ENCODE measurements around the gene OR7G3. TPM values are rescaled to one million over a fixed set of nuclear protein-coding genes. Genes with fewer than 3 reads are reported as not detected.

OR7G3 gene
- total RNA-seq, 2 experiments from 2014 or later = not detected

DNA sequence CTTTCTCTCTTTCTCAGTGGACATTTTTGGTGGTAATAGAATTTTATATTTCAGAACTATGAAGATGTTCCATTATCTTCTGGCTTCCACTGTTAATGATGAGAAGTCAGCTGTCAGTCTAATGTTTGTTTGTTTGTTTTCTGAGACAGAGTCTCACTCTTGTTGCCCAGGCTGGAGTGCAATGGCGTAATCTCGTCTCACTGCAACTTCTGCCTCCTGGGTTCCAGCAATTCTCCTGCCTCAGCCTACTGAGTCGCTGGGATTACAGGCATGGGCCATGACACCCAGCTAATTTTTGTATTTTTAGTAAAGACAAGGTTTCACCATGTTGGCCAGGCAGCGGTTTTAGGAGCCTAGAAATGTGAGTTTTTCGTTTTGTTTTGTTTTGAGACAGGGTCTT lies 18.2 kb upstream of the OR7G3 start:
- ChIA-PET POLR2A (no interaction called here), CTCF (no interaction called here)
- Mint-ChIP-seq H3K36me3 (ENCODE audit: low read depth) (peaks cover 84% of the 10 kb centered on the region), H3K4me1 (peaks cover 40% of the 10 kb centered on the region), H3K27ac (no peak overlapping the region), H3K4me3 (no peak overlapping the region), H3K27me3 (no peaks in the 10 kb centered on the region), H3K9me3 (peaks cover 46% of the 10 kb centered on the region)
- DNase-seq = no peak

DNA sequence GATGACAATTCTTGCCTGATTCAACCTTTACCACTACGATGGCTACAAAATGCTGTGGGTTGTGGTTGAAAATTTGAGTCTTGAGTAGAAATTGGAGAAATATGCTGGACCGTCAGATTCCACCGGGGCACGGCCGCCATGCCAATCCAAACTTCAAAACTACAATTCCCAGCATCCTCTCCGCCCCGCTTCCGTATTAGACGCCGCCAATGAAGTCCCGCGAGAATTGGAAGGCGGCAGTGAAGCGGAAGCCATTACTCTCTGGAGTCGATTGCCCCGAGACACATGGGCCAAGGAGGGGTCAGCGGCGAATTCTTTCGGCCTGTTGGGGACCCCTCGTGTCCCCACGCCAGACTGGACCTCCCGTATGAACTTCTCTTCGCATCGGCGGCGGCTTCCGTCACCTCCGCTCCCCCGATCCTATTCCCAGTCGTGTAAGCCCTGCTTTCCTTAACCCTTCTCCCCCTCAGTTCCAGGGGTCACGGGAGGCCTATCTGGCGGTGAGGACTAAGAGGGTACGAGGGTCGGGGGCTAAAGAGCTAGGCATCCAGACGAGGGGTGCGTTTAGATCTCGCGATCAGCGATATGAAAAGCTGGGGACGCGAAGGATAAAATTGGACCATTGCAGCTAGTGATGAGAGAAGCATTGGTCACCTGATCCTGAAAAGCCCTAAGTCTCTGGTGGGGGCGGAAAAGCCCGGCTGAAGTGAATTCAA lies 13.6 kb upstream of the OR7G3 start, which contains the start of gene ZNF317:
ZNF317 (plus strand) TSS at position 239 of the 716 bp plus-strand sequence. CDS start 15,620 bp downstream, outside the sequence.
- Mint-ChIP-seq H3K27ac (peak within 1 kb of the TSS; percentile 86), H3K4me3 (peak within 1 kb of the TSS; percentile 99), H3K4me1 (peaks cover 37% of the 10 kb centered on the region), H3K9me3 (peaks cover 18% of the 10 kb centered on the region), H3K27me3 (no peaks in the 10 kb centered on the region), H3K36me3 (ENCODE audit: low read depth) (peaks cover 40% of the 10 kb centered on the region)
- CTCF ChIA-PET = no interaction called here
- POLR2A ChIA-PET = interaction anchor here (0.6 to 1.1 kb wide), 6 partner anchors 9 to 444 kb away, joined by 3 to 4 read pairs (median 4); partner anchors contain the start of genes ZNF121, ZNF266 and ZNF559
- DNase-seq = peak; percentile 93

DNA sequence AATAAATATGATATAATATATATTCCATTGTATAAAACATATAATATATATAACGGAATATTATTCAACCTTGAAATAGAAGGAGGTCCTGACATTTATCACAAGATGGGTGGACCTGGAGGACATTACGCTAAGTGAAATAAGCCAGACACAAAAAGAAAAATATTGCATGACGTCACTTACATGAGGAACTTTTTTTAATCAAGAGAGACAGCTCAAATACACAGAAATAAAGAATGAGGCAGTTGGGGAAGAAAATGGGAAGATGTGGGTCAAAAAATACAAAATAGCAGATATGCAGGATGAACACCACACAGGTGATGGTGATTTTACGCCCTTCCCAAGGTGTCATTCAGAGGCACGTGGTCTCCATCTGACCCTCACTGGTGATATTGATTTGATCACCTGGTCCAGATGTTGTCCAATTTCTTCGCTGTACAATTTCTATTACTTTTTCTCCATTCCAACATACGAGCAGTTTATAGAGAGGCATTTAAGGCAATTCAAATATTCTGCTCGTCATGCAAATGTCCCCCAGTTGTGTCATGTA lies 12.9 kb upstream of the OR7G3 start:
- POLR2A ChIA-PET = no interaction called here

DNA sequence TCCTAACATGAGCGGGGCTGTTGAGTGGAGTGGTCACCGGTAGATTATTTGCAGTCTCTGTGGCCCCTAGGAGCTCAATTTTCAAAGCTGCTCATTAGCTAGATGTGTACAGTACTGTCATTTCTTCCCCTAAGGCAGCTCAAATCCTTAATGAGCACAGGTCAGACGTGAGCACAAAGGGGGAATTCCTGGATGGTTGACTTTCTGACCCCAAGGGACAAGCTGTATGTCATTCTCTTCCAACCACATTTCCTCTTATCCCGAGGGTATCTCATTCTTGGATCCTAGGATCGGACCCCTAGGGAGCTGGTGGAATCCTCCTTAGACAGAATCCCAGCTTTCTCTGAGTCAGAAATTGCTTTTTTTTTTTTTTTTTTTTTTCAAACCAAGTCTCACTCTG lies 5.7 kb upstream of the OR7G3 start:
- no peak overlapping the region for H3K27ac Mint-ChIP-seq
- H3K9me3 Mint-ChIP-seq = no peaks in the 10 kb centered on the region
- H3K27me3 Mint-ChIP-seq = no peaks in the 10 kb centered on the region
- ChIA-PET POLR2A (no interaction called here), CTCF (interaction anchor here (0.7 kb wide), 2 partner anchors 46 to 967 kb away, joined by 4 read pairs; no protein-coding TSS in a partner anchor)
- H3K4me3 Mint-ChIP-seq = no peak overlapping the region
- peaks cover 8% of the 10 kb centered on the region for H3K4me1 Mint-ChIP-seq
- no peaks in the 10 kb centered on the region for H3K36me3 Mint-ChIP-seq (ENCODE audit: low read depth)
- no peak for DNase-seq

More for the DNA sequence above, 12.9 kb upstream of the OR7G3 start:
- peaks cover 34% of the 10 kb centered on the region for H3K36me3 Mint-ChIP-seq (ENCODE audit: low read depth)
- peak overlapping the region; percentile 99 for H3K4me3 Mint-ChIP-seq
- no peaks in the 10 kb centered on the region for H3K27me3 Mint-ChIP-seq
- H3K4me1 Mint-ChIP-seq = peaks cover 35% of the 10 kb centered on the region
- H3K9me3 Mint-ChIP-seq = peaks cover 14% of the 10 kb centered on the region
- no peak for DNase-seq
- CTCF ChIA-PET = no interaction called here
- H3K27ac Mint-ChIP-seq = peak overlapping the region; percentile 86

DNA sequence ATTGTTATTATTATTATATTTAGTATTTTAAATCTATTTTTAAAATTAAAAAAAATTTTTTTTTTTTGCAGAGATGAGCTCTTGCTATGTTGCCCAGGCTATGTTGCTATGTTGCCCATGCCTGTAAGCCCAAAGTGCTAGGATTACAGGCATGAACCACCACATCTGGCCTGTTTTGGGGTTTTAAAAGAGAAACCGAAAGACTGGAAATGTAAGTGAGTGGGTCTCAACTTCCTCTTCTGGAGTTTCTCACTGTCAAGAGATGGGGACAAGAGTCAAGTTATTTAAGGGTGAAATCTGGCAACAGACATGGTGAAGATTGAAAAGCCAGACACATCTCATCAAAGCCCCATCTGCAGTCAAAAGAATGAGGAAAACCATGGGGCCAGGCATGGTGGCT lies 4.2 kb upstream of the OR7G3 start:
- no peaks in the 10 kb centered on the region for H3K27me3 Mint-ChIP-seq
- H3K4me3 Mint-ChIP-seq = no peak overlapping the region
- H3K4me1 Mint-ChIP-seq = peaks cover 5% of the 10 kb centered on the region
- H3K9me3 Mint-ChIP-seq = no peaks in the 10 kb centered on the region
- CTCF ChIA-PET = no interaction called here
- no peaks in the 10 kb centered on the region for H3K36me3 Mint-ChIP-seq (ENCODE audit: low read depth)
- no peak overlapping the region for H3K27ac Mint-ChIP-seq
- POLR2A ChIA-PET = no interaction called here
- DNase-seq = no peak

GRCh38 chr19:9128171-9128570 lies 1.4 kb upstream of the OR7G3 start:
- ChIA-PET CTCF (no interaction called here), POLR2A (no interaction called here)
- H3K4me1 Mint-ChIP-seq = peaks cover 5% of the 10 kb centered on the region

GRCh38 chr19:9116547-9116946 lies 10.2 kb downstream of the OR7G3 start:
- ChIA-PET POLR2A (no interaction called here), CTCF (no interaction called here)
- peaks cover 3% of the 10 kb centered on the region for H3K9me3 Mint-ChIP-seq
- H3K4me3 Mint-ChIP-seq = no peak overlapping the region
- no peaks in the 10 kb centered on the region for H3K36me3 Mint-ChIP-seq (ENCODE audit: low read depth)
- no peaks in the 10 kb centered on the region for H3K4me1 Mint-ChIP-seq
- no peaks in the 10 kb centered on the region for H3K27me3 Mint-ChIP-seq
- no peak for DNase-seq
- no peak overlapping the region for H3K27ac Mint-ChIP-seq

More at GRCh38 chr19:9128171-9128570, 1.4 kb upstream of the OR7G3 start:
- no peak overlapping the region for H3K4me3 Mint-ChIP-seq
- H3K9me3 Mint-ChIP-seq = no peaks in the 10 kb centered on the region
- no peaks in the 10 kb centered on the region for H3K36me3 Mint-ChIP-seq (ENCODE audit: low read depth)
- H3K27ac Mint-ChIP-seq = no peak overlapping the region
- no peaks in the 10 kb centered on the region for H3K27me3 Mint-ChIP-seq
- DNase-seq = no peak

DNA sequence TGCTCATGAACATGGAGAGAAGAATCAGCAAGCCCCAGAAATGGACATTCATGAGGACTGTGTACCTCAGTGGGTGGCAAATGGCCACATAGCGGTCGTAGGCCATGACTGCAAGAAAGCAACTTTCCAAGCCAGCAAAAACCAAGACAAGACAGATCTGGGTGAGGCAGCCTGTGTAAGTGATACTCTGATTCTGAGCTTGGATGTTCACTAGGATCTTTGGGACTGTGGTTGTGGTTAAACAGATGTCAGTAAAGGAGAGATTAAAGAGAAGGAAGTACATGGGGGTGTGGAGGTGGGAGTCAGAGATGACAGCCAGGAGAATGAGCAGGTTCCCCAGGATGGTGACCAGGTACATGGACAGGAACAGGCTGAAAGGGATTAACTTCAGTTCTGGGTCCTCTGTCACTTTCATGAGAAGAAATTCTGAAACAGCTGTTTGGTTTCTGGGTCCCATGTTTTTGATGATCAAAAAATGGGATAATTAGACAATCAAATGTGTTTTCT lies 11.4 kb downstream of the OR7G3 start, which contains the start of gene OR7G1:
OR7G1 (minus strand) TSS at position 457 of the 507 bp plus-strand sequence; CDS start at position 457, 0 bp downstream.
- Mint-ChIP-seq H3K9me3 (peaks cover 3% of the 10 kb centered on the region), H3K4me1 (no peaks in the 10 kb centered on the region), H3K4me3 (no peak within 1 kb of the TSS), H3K36me3 (ENCODE audit: low read depth) (no peaks in the 10 kb centered on the region), H3K27ac (no peak within 1 kb of the TSS), H3K27me3 (no peaks in the 10 kb centered on the region)
- DNase-seq = no peak
- POLR2A ChIA-PET = no interaction called here
- CTCF ChIA-PET = no interaction called here

DNA sequence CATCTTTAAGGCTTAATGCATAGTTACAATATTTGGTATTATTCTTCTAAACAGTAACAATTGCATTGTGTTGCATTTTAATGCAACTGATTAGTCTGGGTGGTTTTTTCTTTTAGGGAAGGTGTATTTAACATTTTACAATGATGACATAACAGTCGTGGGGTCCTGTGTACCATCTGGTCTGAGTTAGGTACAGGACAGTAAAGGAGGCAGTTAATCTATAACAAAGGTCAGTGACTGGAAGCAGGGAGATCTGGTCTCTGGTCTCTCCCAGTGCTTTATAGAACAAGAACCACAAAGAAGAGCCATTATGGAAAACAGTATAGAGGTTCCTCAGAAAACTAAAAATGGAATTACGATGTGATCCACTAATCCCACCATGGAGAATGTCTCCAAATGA lies 16.8 kb downstream of the OR7G3 start:
- no peaks in the 10 kb centered on the region for H3K36me3 Mint-ChIP-seq (ENCODE audit: low read depth)
- no peak overlapping the region for H3K27ac Mint-ChIP-seq
- no peak overlapping the region for H3K4me3 Mint-ChIP-seq
- no peaks in the 10 kb centered on the region for H3K4me1 Mint-ChIP-seq
- CTCF ChIA-PET = no interaction called here
- no peak for DNase-seq
- peaks cover 2% of the 10 kb centered on the region for H3K27me3 Mint-ChIP-seq
- H3K9me3 Mint-ChIP-seq = no peaks in the 10 kb centered on the region
- POLR2A ChIA-PET = no interaction called here

- no peak within 1 kb of the TSS for H3K4me3 Mint-ChIP-seq
- H3K4me1 Mint-ChIP-seq = no peaks in the 10 kb centered on the region
- H3K9me3 Mint-ChIP-seq = no peaks in the 10 kb centered on the region
- H3K36me3 Mint-ChIP-seq (ENCODE audit: low read depth) = no peaks in the 10 kb centered on the region
- peaks cover 8% of the 10 kb centered on the region for H3K27me3 Mint-ChIP-seq
- DNase-seq = no peak
- H3K27ac Mint-ChIP-seq = no peak within 1 kb of the TSS
- POLR2A ChIA-PET = no interaction called here
- CTCF ChIA-PET = no interaction called here
Measured at GRCh38 chr19:9107375-9107774, 19.4 kb downstream of the OR7G3 start, which contains the start of gene OR7G2. OR7G2 (minus strand) TSS chr19:9107475; CDS start chr19:9103243, 4,232 bp downstream.

- CTCF ChIA-PET = interaction anchor here (0.7 kb wide), 1 partner anchor 283 kb away, joined by 3 read pairs; no protein-coding TSS in a partner anchor
Measured at GRCh38 chr19:9086761-9087160, 40.0 kb downstream of the OR7G3 start, which contains the start of gene OR1M1. OR1M1 (plus strand) TSS chr19:9087061; CDS start chr19:9093245, 6,184 bp downstream.

DNA sequence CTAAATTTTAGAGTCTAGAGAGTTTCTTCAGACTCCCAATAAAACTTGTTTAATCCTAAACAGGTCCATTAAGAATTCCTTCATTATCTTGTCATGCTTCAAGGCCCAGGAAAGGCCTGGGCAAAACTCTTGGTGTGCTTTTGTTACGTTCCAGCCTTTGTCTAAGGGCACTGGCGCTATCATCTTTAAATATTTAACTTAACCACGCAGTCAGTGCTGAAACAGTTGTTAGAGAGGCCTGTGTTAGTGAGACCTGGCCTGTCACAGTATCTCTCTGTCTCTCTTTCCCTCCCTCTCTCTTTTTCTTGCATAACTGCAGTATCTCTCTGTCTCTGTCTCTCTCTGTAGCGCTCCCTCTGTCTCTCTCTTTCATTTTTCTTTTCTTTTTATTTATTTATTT lies 48.1 kb downstream of the OR7G3 start:
- no peaks in the 10 kb centered on the region for H3K27me3 Mint-ChIP-seq
- no peaks in the 10 kb centered on the region for H3K9me3 Mint-ChIP-seq
- no peak overlapping the region for H3K27ac Mint-ChIP-seq
- H3K4me3 Mint-ChIP-seq = no peak overlapping the region
- CTCF ChIA-PET = no interaction called here
- no peak for DNase-seq
- no peaks in the 10 kb centered on the region for H3K36me3 Mint-ChIP-seq (ENCODE audit: low read depth)
- no peaks in the 10 kb centered on the region for H3K4me1 Mint-ChIP-seq
- POLR2A ChIA-PET = no interaction called here

More at GRCh38 chr19:9086761-9087160, 40.0 kb downstream of the OR7G3 start, which contains the start of gene OR1M1:
- H3K36me3 Mint-ChIP-seq (ENCODE audit: low read depth) = no peaks in the 10 kb centered on the region
- H3K27ac Mint-ChIP-seq = no peak within 1 kb of the TSS
- DNase-seq = no peak
- H3K4me1 Mint-ChIP-seq = no peaks in the 10 kb centered on the region
- no peak within 1 kb of the TSS for H3K4me3 Mint-ChIP-seq
- POLR2A ChIA-PET = no interaction called here
- no peaks in the 10 kb centered on the region for H3K27me3 Mint-ChIP-seq
- no peaks in the 10 kb centered on the region for H3K9me3 Mint-ChIP-seq

DNA sequence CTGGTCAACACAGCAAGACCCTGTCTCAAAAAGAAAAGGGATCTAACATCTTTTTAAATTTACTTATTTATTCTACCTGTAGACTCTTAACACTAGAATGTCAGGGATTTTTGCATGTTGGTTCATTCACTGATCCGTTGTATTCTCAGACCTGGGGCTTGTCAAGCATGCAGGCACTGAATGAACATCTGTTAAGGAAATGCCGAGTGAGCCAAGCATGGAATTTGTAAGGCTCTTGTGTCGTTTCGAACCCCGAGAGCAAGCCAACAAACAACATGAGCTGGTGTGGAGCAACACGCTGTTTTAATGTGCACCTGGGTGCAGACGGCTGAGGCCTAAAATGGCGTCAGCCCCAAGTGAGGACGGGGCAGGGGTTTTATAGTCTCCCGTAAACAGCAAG lies 49.8 kb downstream of the OR7G3 start:
- no peaks in the 10 kb centered on the region for H3K27me3 Mint-ChIP-seq
- DNase-seq = no peak
- no peaks in the 10 kb centered on the region for H3K4me1 Mint-ChIP-seq
- CTCF ChIA-PET = no interaction called here
- H3K36me3 Mint-ChIP-seq (ENCODE audit: low read depth) = no peaks in the 10 kb centered on the region
- H3K27ac Mint-ChIP-seq = no peak overlapping the region
- H3K4me3 Mint-ChIP-seq = no peak overlapping the region
- POLR2A ChIA-PET = no interaction called here
- H3K9me3 Mint-ChIP-seq = no peaks in the 10 kb centered on the region

Data from activated CD4-positive, alpha-beta memory T cell treated with anti-CD3 and anti-CD28 coated beads, Interleukin-2, amount 10 ng/mL, durations not matched to agents 7 days and 5 days (primary cell).